Measurements from ENCODE around the gene C19orf85.
A peak's percentile ranks its signal among the peaks of the same experiment; 100 is the strongest.

Gene C19orf85

DNA sequence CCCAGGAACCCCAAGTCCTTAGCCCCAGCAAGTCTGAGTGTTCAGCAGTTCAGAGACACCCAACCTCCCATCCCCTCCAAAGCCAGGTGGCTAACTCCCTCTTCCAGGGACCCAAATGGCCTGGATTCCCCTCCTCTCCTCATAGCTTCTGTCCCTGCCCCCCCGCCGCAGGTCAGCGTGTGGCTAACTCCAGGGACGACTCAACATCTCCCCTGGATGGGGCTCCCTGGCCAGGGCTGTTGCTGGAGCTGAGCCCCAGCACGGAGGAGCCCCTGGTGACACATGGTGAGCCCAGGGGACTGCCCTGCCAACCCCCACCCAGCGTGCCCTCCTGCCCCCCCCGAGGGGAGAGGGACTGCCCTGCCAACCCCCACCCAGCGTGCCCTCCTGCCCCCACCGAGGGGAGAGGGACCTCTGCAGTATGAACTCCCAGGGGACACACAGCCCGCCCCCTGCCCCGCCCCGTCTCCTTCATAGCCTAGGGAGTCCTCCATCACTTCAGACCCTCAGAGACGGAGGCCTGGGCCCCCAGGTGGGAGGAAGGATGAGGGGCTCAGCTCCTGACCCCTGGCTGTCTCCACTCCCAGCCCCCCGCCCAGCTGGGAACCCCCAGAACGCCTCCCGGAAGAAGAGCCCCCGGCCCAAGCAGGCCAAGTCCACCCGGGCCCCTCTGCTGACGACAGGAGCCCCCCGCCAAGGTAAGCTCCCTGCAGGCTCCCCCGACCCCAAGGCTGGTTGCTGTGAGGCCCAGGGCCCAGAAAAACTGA is 25.3 kb upstream of the C19orf85 start:
- DNase-seq (ENCODE audit: low spot score), result no peak

- DNase-seq (ENCODE audit: low spot score), result peak; percentile 39
Observed at GRCh38 chr19:55488986-55489710, 24.6 kb upstream of the C19orf85 start.

DNA sequence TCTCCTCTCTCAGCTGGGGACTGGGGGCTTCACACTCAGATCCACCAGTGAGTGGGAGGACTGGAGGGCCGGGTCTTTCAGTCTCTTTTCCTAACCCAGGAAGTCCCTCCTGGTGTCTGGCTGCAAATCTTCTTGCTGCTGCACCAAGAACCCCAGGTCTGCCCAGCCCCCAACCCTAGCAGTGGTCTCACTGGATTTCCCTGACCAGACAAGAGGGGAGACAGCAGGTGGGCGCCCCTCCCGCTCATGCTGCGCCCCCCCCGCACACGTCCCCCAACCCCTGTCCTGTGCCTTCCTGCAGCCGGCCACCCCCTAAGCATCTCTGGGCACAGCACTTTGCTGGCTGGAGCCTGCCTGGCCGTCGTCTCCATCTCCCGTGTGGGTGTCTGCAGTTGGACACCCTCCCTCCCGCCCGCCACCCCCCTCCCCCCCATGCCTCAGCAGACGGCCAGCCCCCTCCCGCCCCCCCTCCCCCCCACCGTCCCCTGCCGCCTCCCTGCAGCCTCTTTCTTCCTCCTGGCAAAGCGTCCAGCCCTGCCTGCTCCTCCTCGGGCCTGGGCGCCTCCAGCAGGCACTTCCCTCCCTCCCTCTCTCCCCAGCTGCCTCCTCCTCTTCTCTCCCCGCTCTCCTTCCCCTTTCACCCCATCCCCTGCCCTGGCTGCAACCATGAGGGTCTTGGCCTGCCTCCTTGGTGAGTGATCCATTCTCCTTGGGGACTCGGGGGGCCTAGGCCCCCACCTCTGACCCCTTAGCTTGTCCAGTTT is 23.6 kb upstream of the C19orf85 start, which contains the start of gene SSC5D:
Gene SSC5D, plus strand, starts transcription at position 513 of the 764 bp plus-strand sequence. Its CDS starts 154 bp downstream, at position 667.
- DNase-seq (ENCODE audit: low spot score), result peak; percentile 69

GRCh38 chr19:55486971-55487923 is 22.7 kb upstream of the C19orf85 start:
- peak; percentile 93 for DNase-seq (ENCODE audit: low spot score)

DNA sequence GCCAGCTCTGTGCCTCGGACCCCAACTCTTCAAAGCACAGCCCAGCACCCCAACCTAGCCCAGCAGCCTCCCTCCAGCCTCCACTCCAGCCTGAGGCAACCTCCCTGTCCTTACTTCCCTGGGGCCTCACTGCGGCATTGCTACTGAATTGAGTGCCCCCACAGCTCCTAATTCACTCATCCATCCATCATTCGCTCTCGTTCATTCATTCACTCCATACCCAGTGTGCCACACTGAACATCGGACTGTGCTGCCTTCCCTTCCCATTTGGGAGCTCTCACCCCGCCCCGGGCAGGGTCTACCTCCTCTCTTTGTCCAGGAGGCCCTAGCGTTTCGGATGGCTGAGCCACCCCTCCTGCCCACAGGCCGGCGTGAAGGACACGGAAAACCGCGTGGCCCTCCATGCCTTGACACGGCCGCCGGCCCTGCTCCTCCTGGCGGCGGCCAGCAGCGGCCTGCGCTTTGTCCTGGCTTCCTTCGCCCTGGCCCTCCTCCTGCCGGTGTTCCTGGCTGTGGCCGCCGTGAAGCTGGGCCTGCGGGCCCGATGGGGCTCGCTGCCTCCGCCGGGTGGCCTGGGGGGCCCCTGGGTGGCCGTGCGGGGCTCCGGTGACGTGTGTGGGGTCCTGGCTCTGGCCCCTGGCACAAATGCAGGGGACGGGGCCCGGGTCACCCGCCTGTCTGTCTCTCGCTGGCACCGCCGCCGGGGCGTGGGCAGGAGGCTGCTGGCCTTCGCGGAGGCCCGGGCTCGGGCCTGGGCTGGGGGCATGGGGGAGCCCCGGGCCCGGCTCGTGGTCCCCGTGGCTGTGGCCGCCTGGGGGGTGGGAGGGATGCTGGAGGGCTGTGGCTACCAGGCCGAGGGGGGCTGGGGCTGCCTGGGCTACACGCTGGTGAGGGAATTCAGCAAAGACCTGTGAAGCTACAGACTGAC is 21.8 kb upstream of the C19orf85 start:
- peak; percentile 57 for DNase-seq (ENCODE audit: low spot score)

DNA sequence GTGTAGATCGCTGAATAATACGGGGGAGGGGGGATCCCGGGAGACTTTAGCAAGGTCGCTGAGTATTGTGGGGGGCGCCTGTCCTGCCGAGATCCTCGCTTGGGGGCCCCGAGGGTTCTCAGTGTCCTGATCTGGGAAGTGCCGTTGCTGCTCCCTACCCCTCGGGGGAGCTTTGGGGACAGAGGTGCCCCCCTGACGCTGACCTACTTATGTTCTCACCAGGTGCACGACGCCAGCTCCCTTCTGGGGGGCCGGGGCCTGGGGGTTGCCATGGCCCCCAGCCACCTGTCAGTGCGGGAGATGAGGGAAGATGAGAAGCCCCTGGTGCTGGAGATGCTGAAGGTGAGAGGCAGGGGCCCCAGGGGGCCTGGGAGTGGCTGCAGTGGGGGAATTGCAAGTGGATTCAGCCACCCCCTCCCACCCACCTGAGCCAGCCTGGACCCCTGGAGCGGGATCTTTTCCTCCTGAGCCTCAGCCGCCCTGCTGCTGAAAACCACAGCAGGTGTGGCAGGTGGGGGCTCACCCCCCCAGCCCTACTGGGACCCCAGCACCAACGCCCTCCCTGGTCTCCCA is 21.0 kb upstream of the C19orf85 start:
- DNase-seq (ENCODE audit: low spot score), result no peak

DNA sequence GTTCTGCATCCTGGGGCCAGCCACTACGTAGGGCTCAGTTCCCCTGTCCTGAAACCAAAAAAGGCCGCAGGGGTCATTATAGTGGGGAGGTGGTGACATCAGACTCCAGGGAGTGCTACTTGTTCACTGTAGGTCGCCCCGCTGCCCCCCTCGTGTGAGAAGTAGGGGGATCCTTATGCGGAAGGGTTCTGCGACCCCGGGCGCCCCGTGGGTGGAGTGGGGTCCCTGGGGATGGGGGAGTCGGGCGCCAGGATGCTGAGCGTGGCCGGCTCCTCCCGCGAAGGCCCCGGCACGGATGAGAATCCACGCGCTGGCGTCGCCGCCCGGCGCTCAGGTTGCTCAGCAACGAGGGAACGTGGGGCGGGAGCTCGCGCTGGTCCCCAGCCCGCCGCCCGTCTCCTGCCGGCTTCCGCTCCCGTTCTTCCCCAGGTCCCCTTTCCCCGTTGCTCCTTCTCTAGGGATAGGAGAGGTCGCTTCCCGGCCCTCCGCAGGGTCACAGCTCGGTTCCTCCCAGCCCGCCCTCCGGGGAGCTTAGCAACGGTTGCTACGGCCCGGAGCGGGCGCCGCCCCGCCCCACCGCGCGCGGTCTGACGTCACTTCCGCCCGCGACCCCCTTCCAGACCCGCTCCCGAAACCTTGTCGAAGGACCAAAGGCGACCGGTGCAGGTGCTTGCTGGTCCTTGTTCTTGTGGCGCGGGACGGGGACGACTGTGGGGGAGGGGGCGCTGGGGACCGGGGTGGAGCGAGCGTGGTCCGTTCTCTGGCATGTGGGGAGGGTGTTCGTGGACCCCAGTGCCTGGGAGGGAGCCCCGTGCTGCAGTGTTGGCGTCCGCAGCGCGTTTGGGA is 20.3 kb upstream of the C19orf85 start, which contains the start of gene NAT14:
Gene NAT14, plus strand, starts transcription at position 596 of the 846 bp plus-strand sequence. CDS start 521 bp downstream, outside the sequence.
- peak; percentile 88 for DNase-seq (ENCODE audit: low spot score)

GRCh38 chr19:55483706-55484592 is 19.4 kb upstream of the C19orf85 start:
- no peak for DNase-seq (ENCODE audit: low spot score)

DNA sequence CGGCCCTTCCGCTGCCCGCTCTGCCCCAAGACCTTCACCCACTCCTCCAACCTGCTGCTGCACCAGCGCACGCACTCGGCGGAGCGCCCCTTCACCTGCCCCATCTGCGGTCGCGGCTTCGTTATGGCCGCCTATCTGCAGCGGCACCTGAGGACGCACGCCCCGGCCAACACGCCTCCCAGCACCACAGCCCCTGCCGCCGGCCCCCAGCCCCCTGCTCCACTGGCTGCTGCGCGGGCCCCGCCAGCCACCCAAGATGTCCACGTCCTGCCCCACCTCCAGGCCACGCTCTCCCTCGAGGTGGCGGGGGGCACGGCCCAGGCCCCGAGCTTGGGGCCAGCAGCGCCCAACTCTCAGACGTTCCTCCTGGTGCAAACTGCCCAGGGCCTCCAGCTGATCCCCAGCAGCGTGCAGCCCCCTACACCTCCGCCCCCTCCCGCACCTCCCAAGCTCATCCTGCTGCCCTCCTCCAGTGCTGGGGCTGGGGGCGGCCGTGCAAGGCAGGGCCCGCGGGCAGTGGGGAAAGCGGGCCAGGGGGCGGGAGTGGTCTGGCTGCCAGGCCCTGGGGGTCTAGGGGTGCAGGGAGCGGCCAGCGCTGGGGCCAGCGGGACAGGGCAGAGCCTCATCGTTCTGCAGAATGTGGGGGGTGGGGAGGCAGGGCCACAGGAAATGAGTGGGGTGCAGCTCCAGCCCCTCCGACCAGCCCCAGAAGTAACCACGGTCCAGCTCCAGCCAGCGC is 18.6 kb upstream of the C19orf85 start:
- DNase-seq (ENCODE audit: low spot score), result no peak

- DNase-seq (ENCODE audit: low spot score), result no peak
Observed at GRCh38 chr19:55482156-55482961, 17.8 kb upstream of the C19orf85 start.

DNA sequence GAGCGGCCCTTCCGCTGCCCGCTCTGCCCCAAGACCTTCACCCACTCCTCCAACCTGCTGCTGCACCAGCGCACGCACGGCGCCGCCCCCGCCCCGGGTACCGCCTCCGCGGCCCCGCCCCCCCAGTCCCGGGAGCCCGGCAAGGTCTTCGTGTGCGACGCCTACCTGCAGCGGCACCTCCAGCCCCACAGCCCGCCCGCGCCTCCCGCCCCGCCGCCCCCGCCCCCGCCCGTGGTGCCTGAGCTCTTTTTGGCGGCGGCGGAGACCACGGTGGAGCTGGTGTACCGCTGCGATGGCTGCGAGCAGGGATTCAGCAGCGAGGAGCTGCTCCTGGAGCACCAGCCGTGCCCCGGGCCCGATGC is 17.2 kb upstream of the C19orf85 start:
- no peak for DNase-seq (ENCODE audit: low spot score)

DNA sequence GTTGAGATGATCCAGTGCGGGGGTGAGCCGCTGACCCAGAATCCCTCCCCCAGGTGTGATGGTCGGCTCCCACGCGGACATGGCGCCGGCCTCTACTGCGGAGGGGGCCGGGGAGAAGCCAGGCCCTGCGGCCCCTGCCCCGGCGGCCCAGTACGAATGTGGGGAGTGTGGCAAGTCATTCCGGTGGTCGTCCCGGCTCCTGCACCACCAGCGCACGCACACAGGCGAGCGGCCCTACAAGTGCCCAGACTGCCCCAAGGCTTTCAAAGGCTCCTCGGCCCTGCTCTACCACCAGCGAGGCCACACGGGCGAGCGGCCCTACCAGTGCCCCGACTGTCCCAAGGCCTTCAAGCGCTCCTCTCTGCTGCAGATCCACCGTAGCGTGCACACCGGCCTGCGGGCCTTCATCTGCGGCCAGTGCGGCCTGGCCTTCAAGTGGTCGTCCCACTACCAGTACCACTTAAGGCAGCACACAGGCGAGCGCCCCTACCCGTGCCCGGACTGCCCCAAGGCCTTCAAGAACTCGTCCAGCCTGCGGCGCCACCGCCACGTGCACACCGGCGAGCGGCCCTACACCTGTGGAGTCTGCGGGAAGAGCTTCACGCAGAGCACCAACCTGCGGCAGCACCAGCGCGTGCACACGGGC is 16.7 kb upstream of the C19orf85 start:
- DNase-seq (ENCODE audit: low spot score), result no peak

DNA sequence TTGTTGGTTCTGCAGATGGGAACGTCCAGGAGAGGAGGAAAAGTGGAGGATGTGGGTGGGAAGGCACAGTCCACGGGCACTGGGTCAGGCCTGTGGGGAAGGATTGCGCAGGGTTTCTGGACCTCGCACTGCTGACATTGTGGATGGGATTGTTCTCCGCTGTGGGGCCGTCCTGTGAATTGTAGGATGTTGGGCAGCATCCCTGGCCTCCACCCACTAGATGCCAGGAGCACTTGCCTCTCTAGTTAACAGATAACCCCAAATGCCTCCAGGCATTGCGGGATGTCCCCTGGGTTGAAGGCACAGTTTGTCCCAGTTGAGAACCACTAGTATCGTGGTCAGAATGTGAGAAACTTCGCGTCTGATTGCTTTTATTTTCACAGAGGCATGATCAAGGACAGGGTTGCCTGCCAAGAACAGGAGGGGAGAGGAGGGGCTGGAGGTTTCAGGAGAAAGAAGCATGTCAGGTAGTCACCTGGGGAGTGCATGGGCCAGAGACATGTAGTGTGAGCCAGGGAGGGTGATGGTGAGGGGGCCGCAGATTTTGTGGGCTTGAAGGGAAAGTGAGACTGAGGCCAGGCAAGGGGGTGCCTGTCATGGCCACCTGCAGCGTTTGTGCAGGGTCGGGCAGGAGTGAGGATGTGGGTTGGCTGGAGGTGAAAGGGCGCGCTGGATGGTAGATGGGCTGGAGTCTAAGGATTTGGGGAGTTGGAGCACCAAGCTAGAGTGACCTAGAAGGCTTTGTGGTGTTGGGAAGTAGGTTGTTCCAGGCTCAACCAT is 15.1 kb upstream of the C19orf85 start:
- DNase-seq (ENCODE audit: low spot score), result no peak

GRCh38 chr19:55479045-55479444 is 14.5 kb upstream of the C19orf85 start:
- no peak for DNase-seq (ENCODE audit: low spot score)

DNA sequence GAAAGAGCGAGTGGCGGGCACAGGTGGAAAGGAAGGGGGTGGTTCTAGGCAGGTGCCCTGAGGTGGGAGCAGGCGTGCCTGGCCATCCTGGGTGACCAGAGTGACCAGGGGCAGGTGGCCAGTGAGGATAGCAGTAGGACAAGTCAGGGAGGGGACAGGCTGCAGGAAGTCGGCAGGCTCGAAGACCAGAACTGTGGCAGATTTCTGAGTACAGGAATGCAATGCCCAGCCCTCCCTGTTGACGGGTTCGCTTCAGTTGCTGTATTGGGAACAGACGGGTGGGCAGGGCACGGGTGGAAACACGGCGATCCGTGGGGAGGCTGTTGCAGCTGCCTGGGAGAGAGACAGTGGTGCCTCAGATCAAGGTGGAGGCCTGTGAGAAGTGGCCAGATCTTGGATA is 13.8 kb upstream of the C19orf85 start:
- DNase-seq (ENCODE audit: low spot score), result no peak

Data from AG20443 (cell line).